GM21786 (cell line): Measurements from ENCODE around the gene ZC3H15.
"Not testable (repeated sequence)": the region's sequence is repeated elsewhere in the genome, so short reads cannot be mapped to it uniquely, and the experiment has no call there.

ENCODE experiments used
- ATAC-seq: cut with Tn5 transposase; IDR thresholded peaks from one replicate; pipeline ENCODE4 v1.9.1; 2021; ENCODE audit not compliant: unreplicated experiment

ZC3H15 gene

DNA sequence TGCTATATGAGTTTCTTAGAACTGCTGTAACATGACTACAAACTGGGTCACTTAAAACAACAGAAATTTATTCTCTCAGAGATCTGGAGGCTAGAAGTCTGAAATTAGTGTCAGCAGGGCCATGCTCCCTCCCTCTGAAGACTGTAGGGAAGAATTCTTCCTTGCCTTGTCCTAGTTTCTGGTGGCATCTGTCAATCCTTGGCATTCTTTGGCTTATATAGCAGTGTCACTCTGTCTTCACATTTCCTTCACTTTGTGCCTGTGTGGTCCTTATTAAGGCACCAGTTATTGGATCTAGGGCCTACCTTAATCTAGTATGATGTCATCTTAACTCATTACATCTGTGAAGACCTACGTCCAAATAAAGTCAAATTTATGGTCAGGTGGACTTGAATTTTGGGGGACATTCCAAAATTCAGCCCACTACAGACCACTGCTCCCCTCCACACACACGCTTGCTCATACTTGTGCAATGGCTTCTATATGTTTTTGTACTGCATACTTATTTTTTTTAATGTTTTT lies 7.6 kb downstream of the ZC3H15 start:
- ATAC-seq = no peak

DNA sequence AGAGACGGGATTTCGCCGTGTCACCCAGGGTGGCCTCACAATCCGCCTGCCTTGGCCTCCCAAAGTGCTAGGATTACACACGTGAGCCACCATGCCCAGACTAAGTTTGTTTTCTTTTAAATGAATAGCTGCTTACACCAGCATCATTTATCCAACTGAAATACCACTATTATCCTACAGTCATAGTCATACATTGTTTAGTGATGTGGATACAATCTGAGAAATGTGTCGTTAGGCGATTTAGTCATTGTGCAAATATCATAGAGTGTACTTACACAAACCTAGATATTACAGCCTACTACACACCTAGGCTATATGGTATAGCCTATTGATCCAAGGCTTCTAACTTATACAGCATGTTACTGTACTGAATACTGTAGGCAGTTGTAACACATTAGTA lies 10.3 kb downstream of the ZC3H15 start:
- no peak for ATAC-seq

DNA sequence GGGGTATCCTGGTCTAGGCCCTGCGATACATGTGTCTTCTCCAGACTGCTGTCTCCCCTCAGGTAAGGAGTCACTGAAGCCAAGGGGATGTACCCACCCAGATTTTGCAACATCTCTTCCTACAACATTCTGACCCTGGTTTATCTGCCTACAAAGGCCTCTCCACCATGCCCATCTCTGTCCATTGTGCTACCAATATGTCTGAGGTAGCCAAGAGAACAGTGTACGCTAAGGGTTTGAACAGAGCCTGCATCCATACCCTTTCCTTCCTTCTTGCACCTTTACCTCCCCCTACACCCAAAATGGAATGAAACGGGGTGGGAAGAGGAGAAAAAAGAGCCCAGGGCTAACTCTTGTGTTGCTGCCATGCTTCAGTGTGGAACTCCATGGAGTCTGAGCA lies 11.9 kb downstream of the ZC3H15 start:
- no peak for ATAC-seq

DNA sequence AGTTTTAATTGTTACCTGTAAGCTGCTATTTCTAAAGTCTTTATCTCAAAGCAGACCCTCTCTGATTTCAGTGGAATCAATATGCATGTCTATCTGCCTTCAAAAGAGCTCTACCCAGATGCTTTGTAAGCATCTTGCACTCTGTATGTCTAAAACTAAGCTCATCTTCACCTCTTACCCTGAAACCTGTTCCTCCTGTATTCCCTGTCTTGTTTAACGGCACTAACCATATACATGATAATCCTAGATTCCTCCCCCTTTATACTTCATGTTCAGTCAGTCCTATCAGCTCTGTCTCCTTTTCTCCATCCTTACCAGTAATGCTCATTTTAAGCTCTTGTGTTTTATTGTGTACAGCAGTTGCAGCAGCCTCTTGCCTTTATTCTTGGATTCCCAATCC lies 12.8 kb downstream of the ZC3H15 start:
- no peak for ATAC-seq

DNA sequence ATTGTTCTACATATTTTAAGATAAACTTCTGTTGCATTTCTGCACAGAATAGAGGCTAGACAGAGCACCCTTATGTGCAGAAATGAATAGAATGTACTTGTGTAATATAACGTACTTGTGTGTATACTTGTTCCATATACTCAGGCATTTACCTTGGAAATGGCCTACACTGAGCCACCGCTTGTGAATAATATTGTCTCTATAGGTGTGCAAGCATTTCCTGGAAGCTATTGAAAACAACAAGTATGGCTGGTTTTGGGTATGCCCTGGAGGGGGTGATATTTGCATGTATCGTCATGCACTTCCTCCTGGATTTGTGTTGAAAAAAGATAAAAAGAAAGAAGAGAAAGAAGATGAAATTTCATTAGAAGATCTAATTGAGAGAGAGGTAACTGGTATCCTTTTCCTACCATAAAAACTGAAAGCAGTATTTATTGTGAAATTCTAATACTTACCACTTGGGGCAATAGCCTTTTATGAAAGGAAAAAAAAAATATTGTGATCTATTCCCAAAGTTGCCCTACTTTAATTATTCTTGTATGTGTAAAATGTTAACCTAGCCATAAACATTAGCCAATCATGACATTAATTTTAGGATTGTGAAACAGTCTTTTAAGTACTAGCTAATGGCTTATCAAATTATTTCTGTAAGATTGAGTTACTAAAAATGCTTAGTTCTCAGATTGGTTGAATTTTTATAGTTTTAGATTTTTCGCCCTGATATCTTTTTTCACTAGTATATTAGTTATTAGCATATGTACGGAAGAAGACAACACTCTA lies 18.0 kb downstream of the ZC3H15 start:
- ATAC-seq = no peak

DNA sequence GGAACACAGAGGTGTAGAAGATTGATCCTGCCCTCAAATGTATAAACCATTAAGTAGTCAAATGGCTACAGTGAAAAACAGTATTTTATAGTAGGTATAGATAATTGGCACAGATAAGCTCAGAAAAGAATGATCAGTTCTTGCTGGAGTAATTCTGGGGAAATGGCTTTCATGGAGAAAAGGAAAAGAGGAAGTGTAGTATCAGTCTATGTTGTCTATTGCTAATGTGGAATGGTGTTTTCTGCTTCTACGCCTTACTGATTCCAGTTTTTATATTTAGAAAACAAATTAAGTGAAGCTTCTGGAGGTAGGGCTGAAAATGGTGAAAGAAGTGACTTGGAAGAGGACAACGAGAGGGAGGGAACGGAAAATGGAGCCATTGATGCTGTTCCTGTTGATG lies 22.2 kb downstream of the ZC3H15 start:
- ATAC-seq = no peak

DNA sequence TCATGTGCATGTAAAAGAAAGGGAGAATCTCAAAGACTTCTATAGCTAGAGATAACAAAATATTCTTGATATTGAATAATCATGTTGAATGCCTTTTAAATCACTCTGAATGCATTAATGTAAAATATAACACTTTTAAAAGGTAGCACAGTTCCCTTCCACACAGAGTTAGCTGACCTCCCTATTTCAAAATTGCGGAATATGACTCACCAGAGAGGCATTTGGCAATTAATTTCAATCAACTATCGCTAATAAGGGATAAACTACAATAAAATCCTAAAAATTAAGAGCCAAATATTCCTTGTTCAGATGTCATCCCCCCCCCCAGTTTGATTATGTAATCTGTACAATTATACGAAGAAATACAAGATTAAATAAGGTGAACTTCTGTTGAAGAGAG lies 29.3 kb downstream of the ZC3H15 start:
- no peak for ATAC-seq

DNA sequence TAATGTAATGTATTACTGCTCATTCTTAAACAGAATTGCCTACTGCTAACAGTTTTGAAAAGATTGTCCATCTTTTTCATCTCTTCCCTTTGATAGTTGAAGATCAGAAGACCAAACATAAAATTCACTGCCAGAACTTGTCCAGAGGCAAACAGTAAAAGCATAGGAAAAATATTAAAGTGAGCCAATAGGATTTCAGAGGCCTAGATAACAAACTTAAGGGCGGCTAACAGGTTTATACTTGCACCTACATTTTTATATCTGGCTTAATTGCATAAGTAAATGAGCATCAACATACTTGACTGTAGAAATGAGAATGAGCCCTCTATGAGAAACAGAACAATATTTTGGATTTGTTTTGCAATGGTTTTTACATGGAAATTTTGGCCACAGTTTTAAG lies 30.3 kb downstream of the ZC3H15 start:
- no peak for ATAC-seq

DNA sequence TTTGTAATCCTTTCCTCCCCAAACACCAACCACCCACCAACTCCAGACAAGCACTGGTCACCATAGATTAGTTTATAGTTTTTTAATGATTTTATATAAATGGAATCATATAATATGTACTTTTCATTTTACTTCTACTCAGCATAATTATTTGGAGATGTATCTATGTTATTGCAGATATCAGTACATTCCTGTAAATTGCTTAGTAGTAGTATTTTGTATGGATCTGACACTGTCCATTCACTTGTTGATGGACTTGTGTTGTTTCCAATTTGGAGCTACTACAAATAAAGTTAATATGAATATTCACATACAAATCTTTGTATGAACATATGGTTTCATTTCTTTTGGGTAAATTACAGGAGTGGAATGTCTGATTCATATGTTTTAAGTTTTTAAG lies 31.0 kb downstream of the ZC3H15 start:
- ATAC-seq = no peak

DNA sequence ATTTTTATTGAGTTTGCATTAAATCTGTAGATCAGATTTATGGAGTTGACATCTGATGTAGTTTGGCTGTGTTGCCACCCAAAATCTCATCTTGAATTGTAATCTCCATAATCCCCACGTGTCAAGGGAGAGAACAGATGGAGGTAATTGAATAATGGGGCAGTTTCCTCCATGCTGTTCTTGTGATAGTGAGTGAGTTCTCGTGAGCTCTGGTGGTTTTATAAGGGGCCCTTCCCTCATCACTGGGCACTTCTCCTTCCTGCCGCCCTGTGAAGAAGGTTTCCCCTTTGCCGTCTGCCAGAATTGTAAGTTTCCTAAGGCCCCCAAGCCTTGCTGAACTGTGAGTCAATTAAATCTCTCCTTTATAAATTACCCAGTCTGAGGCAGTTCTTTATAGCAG lies 32.2 kb downstream of the ZC3H15 start:
- no peak for ATAC-seq

DNA sequence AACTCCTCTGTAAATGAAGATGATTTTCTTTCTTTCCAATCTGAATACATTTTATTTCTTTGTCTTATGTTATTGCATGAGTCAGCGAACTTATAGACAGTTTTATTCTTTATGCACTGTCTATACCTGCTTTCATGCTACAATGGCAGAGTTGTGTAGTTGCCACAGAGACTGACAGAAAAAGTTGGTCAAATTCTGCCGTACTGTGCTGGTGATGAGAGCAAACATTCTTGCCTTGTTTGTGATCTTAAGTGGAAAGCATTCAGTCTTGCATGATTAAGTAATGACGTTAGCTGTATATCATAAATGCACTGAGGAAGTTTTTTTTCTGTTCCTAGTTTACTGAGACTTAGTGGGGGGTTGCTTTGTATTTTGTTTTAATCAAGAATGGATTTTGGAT lies 32.9 kb downstream of the ZC3H15 start:
- no peak for ATAC-seq

DNA sequence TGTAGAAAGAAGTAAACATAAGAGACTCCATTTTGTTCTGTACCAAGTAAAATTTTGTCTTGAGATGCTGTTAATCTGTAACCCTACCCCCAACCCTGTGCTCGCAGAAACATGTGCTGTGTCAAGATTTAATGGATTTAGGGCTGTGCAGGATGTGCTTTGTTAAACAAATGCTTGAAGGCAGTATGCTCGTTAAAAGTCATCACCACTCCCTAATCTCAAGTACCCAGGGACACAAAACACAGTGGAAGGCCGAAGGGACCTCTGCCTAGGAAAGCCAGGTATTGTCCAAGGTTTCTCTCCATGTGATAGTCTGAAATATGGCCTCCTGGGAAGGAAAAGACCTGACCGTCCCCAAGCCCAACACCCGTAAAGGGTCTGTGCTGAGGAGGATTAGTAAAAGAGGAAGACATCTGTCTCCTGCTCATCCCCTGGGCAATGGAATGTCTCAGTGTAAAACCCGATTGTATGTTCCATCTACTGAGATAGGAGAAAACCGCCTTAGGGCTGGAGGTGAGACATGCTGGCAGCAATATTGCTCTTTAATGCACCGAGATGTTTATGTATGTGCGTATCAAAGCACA lies 35.6 kb downstream of the ZC3H15 start:
- ATAC-seq = not testable (repeated sequence)

DNA sequence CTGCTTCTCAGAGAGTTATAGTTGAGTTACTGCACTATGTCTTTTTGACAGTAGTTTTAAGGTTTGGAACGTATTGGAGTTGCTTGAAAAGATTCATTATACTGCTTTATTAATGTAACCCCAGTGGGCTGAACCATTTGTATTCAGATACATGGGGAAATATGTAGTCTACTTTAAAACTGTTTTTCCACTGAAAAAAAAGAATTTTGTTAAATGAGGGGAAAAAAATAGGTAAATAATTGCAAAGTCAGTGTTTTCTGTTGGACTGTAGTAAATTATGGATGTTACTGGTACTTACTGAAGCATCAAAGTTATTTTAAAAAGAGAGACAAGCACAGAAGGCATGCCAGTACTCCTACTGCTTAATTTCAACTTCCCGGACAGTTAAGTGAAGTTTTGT lies 36.4 kb downstream of the ZC3H15 start:
- ATAC-seq = no peak

DNA sequence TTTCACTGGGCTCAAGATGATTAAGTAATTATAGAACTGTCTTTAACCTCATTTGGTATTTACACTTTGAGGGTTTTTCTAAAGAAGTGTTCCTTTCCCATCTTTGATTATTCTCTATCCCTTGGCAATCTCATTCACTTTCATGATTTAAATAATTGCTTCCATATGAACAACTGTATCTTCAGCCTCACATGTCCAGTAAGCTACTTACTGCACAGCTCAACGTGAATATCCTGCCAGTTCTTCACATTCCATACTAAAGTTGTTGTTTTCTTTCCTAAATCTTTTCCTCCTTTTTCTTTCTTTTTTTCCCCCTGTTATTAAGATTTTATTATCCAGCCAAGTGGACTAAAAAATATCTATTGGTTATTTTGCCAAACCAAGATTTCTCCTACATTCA lies 37.7 kb downstream of the ZC3H15 start:
- no peak for ATAC-seq

DNA sequence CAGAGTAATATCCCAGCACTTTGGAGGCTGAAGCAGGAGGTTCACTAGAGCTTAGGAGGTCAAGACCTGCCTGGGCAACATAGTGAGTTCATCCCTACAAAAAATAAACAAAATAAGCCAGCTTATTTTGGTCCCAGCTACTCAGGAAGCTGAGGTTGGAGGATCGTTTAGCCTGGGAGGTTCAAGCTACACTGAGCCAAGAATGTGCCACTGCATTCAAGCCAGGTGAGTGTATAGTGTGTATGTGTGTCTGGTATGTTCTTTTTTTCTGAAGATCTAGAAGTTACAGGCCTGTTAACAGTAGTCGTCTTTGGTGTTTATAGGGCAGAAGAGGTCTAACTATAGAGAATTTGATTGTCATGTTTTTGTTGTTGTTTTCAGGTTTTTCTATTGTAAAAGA lies 40.2 kb downstream of the ZC3H15 start:
- no peak for ATAC-seq

DNA sequence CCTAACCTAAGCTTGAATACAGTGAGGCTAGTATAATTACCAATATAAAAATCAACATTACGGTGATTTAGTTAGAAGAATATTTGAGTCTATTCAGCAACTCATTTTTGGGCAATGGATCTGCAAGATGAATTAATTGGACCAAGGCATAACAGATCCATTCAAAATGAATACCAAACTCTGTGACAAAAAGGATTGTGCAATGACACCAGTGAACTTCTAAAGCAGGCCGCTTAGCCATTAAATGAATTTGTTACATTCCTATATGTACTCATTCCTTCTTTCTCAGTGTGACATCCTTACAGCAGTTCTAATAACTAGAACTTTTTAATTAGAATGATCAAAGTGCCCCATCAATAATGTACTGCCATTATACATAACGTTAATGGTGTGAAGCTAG lies 44.3 kb downstream of the ZC3H15 start:
- ATAC-seq = no peak

DNA sequence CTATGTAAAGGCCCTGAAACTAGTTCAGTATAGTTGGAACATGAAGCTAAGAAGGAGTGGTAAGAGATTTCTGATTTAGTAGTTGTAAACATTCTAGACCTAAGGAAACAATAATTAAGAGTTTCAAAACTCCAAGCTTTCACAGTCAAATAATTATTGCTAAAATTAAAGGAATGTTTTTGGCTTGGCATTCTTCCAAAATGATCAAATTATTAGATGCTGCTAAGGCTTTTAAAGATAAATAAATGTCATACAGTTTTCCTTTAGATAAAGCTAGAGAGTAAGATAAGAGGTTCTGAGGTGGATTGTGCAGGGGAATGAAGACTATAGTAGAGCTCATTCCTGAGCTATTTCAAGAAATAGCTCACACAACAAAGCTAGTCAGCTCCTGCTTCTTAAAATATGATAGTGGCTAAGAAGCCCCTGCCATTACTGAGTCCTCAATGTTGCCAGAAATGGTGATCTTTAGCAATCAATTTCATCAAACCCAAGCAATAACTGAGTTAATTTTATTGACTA lies 45.3 kb downstream of the ZC3H15 start:
- no peak for ATAC-seq

DNA sequence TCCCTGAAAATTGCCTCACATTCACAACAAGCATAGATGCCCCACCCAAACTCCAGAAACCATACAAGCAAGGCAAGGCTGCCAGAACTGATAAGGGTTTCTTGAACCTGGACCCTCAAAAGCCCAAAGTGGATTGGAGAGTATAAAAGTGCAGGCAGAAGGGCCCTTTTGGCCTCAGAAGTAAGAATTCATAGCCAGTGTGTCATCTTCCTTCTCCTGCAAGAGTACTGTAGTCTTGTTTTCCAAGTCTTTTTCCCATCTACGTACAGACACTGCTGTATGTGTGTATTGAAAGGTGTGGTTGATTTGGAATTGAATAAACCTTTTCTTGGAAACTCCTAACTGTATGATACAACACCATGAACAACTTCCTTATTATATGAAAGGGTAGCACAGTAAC lies 46.8 kb downstream of the ZC3H15 start:
- no peak for ATAC-seq

DNA sequence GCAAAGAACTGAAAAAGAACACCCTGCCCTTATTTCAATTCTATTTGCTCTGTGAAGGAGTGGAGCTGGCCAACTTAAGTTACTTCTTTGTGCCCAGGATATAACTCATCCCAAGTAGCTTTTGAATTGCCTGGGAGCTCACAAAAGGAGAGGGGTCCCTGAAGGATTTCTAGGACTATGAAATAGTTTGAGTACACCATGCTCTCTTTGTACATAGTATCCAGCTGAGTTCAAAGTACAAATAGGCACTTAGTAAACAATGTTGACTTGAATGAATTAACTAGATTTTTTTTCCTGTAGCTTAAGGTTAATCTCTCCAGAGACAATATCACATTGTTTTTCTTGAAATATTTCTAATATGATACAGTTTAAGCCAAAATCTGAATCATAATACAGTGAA lies 47.7 kb downstream of the ZC3H15 start:
- ATAC-seq = no peak

DNA sequence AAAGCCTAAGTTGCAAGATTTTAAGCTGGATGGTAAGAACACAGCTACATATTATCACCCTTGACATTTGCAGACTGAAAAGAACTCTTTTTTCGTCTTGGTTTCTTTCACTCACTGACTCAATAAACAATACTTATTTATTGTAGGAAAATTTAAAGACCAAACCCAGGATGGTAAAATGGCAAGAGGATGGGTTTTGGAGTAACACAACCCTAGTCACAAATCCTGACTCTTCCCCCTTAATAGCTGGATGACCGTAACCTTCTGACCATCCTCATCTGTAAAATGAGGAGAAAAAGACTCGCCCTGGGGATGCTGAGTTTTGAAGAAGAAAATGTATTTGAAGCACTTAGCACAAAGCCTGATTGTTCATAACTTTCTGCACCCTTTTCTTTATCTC lies 48.3 kb downstream of the ZC3H15 start:
- no peak for ATAC-seq

DNA sequence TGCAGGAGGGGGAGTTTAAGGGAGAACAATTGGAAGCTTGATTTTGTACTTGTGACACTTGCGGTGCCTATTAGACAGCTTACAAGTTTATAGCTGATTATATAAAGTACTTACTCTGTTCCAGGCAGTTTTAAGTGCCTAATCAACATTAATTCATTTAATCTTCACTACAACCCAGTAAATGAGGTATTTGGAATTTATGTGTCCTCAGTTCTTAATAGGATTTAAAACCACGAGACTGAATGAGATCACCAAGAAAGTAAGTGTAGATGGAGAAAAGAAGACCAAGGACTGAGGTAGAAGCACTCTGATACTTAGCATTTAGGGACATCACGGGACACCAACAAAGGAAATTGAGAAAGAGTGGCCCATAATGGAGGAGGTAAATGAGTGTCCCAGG lies 49.8 kb downstream of the ZC3H15 start:
- no peak for ATAC-seq

DNA sequence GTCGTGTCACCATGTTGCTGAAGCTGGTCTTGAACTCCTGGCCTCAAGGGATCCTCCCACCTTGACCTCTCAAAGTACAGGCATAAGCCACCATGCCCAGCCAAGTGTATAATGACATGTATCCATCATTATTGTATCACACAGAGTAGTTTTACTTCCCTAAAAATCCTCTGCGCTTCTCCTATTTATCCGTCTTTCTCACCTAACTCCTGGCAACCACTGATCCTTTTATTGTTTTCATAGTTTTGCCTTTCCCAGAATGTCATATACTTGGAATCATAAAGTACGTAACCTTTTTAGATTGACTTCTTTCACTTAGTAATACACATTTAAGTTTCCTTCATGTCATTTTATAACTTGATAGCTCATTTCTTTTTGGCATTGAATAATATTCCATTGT lies 51.0 kb downstream of the ZC3H15 start:
- no peak for ATAC-seq

DNA sequence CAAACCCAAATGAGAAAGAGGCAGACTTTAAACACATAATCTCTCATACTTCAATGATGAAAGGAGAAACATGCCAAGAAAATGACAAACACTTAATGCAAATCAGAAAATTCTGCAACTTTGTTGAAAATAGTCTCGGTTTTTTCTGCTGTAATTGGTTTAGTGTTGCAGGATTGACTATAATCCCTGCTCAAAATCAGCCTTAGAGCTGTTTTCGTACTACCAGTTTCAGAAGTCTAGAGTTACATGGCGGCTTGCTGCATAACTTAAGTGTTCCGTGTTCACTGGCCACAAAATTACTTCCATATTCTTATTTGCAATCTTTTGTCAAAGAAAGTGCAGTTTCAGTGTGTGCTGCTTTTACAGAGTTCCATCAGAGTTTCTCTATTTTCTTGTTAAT lies 54.9 kb downstream of the ZC3H15 start:
- no peak for ATAC-seq
